ENCODE results near the gene KCNQ4.

The KCNQ4 gene

GRCh38 chr1:40783001-40783905, at the start of gene KCNQ4:
KCNQ4 (plus strand) TSS chr1:40783787; CDS start chr1:40784094, 307 bp downstream.
- DNase-seq (ENCODE audit: low read depth), result no peak

- DNase-seq (ENCODE audit: low read depth), result no peak
Measured at GRCh38 chr1:40734882-40735628, 48.5 kb upstream of the KCNQ4 start.

GRCh38 chr1:40736085-40736531, 47.5 kb upstream of the KCNQ4 start:
- peak; percentile 32 for DNase-seq (ENCODE audit: low read depth)

GRCh38 chr1:40738831-40739230, 44.8 kb upstream of the KCNQ4 start:
- DNase-seq (ENCODE audit: low read depth), result no peak

GRCh38 chr1:40739455-40740008, 44.1 kb upstream of the KCNQ4 start:
- DNase-seq (ENCODE audit: low read depth), result peak; percentile 20

GRCh38 chr1:40740039-40740996, 43.3 kb upstream of the KCNQ4 start:
- no peak for DNase-seq (ENCODE audit: low read depth)

- no peak for DNase-seq (ENCODE audit: low read depth)
Measured at GRCh38 chr1:40740997-40741736, 42.4 kb upstream of the KCNQ4 start.

- no peak for DNase-seq (ENCODE audit: low read depth)
Measured at GRCh38 chr1:40742363-40743061, 41.1 kb upstream of the KCNQ4 start.

GRCh38 chr1:40743452-40743851, 40.1 kb upstream of the KCNQ4 start:
- DNase-seq (ENCODE audit: low read depth), result no peak

GRCh38 chr1:40743860-40744259, 39.7 kb upstream of the KCNQ4 start:
- DNase-seq (ENCODE audit: low read depth), result no peak

GRCh38 chr1:40745176-40745575, 38.4 kb upstream of the KCNQ4 start:
- DNase-seq (ENCODE audit: low read depth), result peak; percentile 48

- no peak for DNase-seq (ENCODE audit: low read depth)
Measured at GRCh38 chr1:40746344-40747090, 37.1 kb upstream of the KCNQ4 start.

GRCh38 chr1:40748841-40749718, 34.5 kb upstream of the KCNQ4 start:
- no peak for DNase-seq (ENCODE audit: low read depth)

- no peak for DNase-seq (ENCODE audit: low read depth)
Measured at GRCh38 chr1:40749817-40750216, 33.8 kb upstream of the KCNQ4 start.

GRCh38 chr1:40750451-40750908, 33.1 kb upstream of the KCNQ4 start:
- DNase-seq (ENCODE audit: low read depth), result no peak

- DNase-seq (ENCODE audit: low read depth), result no peak
Measured at GRCh38 chr1:40751802-40752201, 31.8 kb upstream of the KCNQ4 start.

GRCh38 chr1:40753142-40753882, 30.3 kb upstream of the KCNQ4 start:
- no peak for DNase-seq (ENCODE audit: low read depth)

- no peak for DNase-seq (ENCODE audit: low read depth)
Measured at GRCh38 chr1:40754201-40754600, 29.4 kb upstream of the KCNQ4 start.

All from GM04503 (cell line).